GM19452 (cell line): ENCODE measurements around the gene YPEL5.
A peak's percentile ranks its signal among the peaks of the same experiment; 100 is the strongest.

Source experiments
- ATAC-seq: cut with Tn5 transposase; IDR thresholded peaks from one replicate; pipeline ENCODE4 v1.9.1; 2021; ENCODE audit not compliant: unreplicated experiment

Gene YPEL5

GRCh38 chr2:30164131-30164925 is 17.5 kb downstream of the YPEL5 start:
- ATAC-seq = no peak

- ATAC-seq = peak; percentile 75
Observed at GRCh38 chr2:30165050-30165520, 18.3 kb downstream of the YPEL5 start.

GRCh38 chr2:30165617-30166016 is 18.8 kb downstream of the YPEL5 start:
- no peak for ATAC-seq

- no peak for ATAC-seq
Observed at GRCh38 chr2:30172627-30173026, 25.8 kb downstream of the YPEL5 start.

- no peak for ATAC-seq
Observed at GRCh38 chr2:30177440-30177839, 30.6 kb downstream of the YPEL5 start.

- no peak for ATAC-seq
Observed at GRCh38 chr2:30177956-30178355, 31.1 kb downstream of the YPEL5 start.

GRCh38 chr2:30178618-30179434 is 32.0 kb downstream of the YPEL5 start:
- no peak for ATAC-seq

GRCh38 chr2:30179536-30179935 is 32.7 kb downstream of the YPEL5 start:
- no peak for ATAC-seq

GRCh38 chr2:30180226-30180625 is 33.4 kb downstream of the YPEL5 start:
- no peak for ATAC-seq

GRCh38 chr2:30181176-30181575 is 34.4 kb downstream of the YPEL5 start:
- no peak for ATAC-seq

GRCh38 chr2:30184035-30184434 is 37.2 kb downstream of the YPEL5 start:
- ATAC-seq = no peak

GRCh38 chr2:30185178-30185577 is 38.4 kb downstream of the YPEL5 start:
- ATAC-seq = no peak

- no peak for ATAC-seq
Observed at GRCh38 chr2:30188292-30188691, 41.5 kb downstream of the YPEL5 start.

- no peak for ATAC-seq
Observed at GRCh38 chr2:30190637-30191036, 43.8 kb downstream of the YPEL5 start.

GRCh38 chr2:30191107-30191506 is 44.3 kb downstream of the YPEL5 start:
- ATAC-seq = no peak

- ATAC-seq = no peak
Observed at GRCh38 chr2:30191819-30192271, 45.0 kb downstream of the YPEL5 start.

- no peak for ATAC-seq
Observed at GRCh38 chr2:30192314-30192713, 45.5 kb downstream of the YPEL5 start.

GRCh38 chr2:30193104-30193681 is 46.4 kb downstream of the YPEL5 start:
- no peak for ATAC-seq

GRCh38 chr2:30194421-30194820 is 47.6 kb downstream of the YPEL5 start:
- ATAC-seq = no peak

- no peak for ATAC-seq
Observed at GRCh38 chr2:30195016-30195415, 48.2 kb downstream of the YPEL5 start.

GRCh38 chr2:30197570-30198192 is 50.9 kb downstream of the YPEL5 start:
- no peak for ATAC-seq
